Immature natural killer cell (primary cell): Measurements from ENCODE around the gene BRDT. TPM values are rescaled to one million over a fixed set of nuclear protein-coding genes. Genes with fewer than 3 reads are reported as not detected.

Source experiments
- DNase-seq, 3 donors: peaks; one replicate each; pipeline ENCODE4 v3.0.0; 2022; ENCODE audit warnings: mixed read lengths in 1 of 3
- H3K27ac Mint-ChIP-seq, 6 donors: one replicate each; pipeline ENCODE4 v1.8.0; 2020; ENCODE audit warnings: mixed read lengths in 6 of 6, mild to moderate bottlenecking in 5 of 6, inconsistent platforms in 4 of 6, moderate library complexity in 3 of 6
- H3K27me3 Mint-ChIP-seq, 3 donors: one replicate each; pipeline ENCODE4 v1.8.0; 2020 to 2021; ENCODE audit warnings: low read depth in 3 of 3, mild to moderate bottlenecking in 3 of 3, mixed read lengths in 3 of 3, moderate library complexity in 3 of 3, inconsistent platforms in 1 of 3
- H3K36me3 Mint-ChIP-seq, 3 donors: one replicate each; pipeline ENCODE4 v1.8.0; 2020; ENCODE audit warnings: mixed read lengths in 3 of 3, inconsistent platforms in 2 of 3, mild to moderate bottlenecking in 2 of 3
- H3K4me1 Mint-ChIP-seq, 2 donors: one replicate each; pipeline ENCODE4 v1.8.0; 2020; ENCODE audit warnings: inconsistent platforms in 2 of 2, mild to moderate bottlenecking in 2 of 2, mixed read lengths in 2 of 2, moderate library complexity in 1 of 2
- H3K4me3 Mint-ChIP-seq, 5 donors: one replicate each; pipeline ENCODE4 v1.8.0; 2020; ENCODE audit warnings: mild to moderate bottlenecking in 5 of 5, mixed read lengths in 5 of 5, inconsistent platforms in 3 of 5, moderate library complexity in 3 of 5
- H3K9me3 Mint-ChIP-seq, 6 donors: one replicate each; pipeline ENCODE4 v1.8.0; 2020; ENCODE audit warnings: mild to moderate bottlenecking in 6 of 6, mixed read lengths in 6 of 6, inconsistent platforms in 4 of 6, moderate library complexity in 3 of 6
- polyA plus RNA-seq, 3 donors: library from polyadenylated mRNA; unstranded; fragments of 300-500 nt; fragmentation: Illumina TruSeq; gene quantifications; one replicate each; pipeline ENCODE4 v1.2.3, GENCODE V29; 2021

The BRDT gene
- polyA plus RNA-seq, 3 donors from 2014 or later, result not detected

DNA sequence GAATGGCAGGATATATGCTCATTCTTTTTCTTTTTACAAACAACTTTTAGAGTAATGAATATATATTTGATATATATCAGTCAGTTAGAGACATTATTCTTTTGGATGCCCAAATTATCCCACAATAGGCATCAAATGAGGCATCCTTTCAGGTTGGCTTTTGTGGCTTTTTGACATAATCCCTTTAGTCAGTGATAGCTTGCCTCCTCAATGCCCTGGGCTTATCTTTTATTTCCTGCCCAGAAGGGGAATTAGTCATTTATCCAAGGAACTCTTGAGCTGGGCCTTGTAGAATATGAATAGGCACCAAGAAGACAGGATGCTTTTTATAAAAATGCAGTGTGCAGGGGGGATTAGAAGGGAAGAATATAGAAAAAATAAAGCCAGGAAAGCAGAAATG is 102.7 kb downstream of the BRDT start:
- no peaks in the 10 kb centered on the region for H3K9me3 Mint-ChIP-seq
- H3K27ac Mint-ChIP-seq, result no peak overlapping the region
- peaks cover 0 to 4% (median 0%) of the 10 kb centered on the region in 3 donors for H3K27me3 Mint-ChIP-seq
- H3K4me1 Mint-ChIP-seq, result no peaks in the 10 kb centered on the region
- H3K4me3 Mint-ChIP-seq, result no peak overlapping the region
- DNase-seq, result no peak
- H3K36me3 Mint-ChIP-seq, result peaks cover 0 to 10% (median 4%) of the 10 kb centered on the region in 3 donors

Other genes with a start within 250 kb of the BRDT start
- gene TGFBR3, start 63.2 kb upstream of the BRDT start, polyA plus RNA-seq, result 100 to 1,000 TPM; 141 to 245 (median 183) TPM
- gene EPHX4, start 80.6 kb downstream of the BRDT start, polyA plus RNA-seq, result 10 to 100 TPM in 1 of 3 donors, 1 to 10 TPM in 2; 1.1 to 10.1 (median 4.9) TPM
- gene SETSIP, start 126.0 kb downstream of the BRDT start, polyA plus RNA-seq, result not detected
- 1 to 10 TPM; 1.5 to 2.3 (median 1.5) TPM for gene BTBD8, start 130.9 kb downstream of the BRDT start, polyA plus RNA-seq